Neural progenitor cell (in vitro differentiated cells): Measurements from ENCODE around the gene TYW5. TPM values are rescaled to one million over a fixed set of nuclear protein-coding genes. Genes with fewer than 3 reads are reported as not detected.

Experiments
- DNase-seq: peaks from one replicate; pipeline ENCODE4 v3.0.0-alpha.2; 2016; ENCODE audit warnings: low spot score
- H2AFZ ChIP-seq: fragments of 200-600 bp; sonication (generic); replicated peaks from 2 replicates; pipeline ENCODE4 v1.6.1; 2016; ENCODE audit warnings: antibody characterized with exemption
- H3F3A ChIP-seq: fragments of 200-600 bp; sonication (generic); 2 replicates; pipeline ENCODE4 v1.6.1; 2016; ENCODE audit warnings: antibody characterized with exemption, low read depth
- H3K27ac ChIP-seq: fragments of 200-600 bp; sonication (generic); 2 replicates; pipeline ENCODE4 v1.5.1; 2016; ENCODE audit warnings: mild to moderate bottlenecking
- H3K27me3 ChIP-seq: fragments of 200-600 bp; sonication (generic); 2 replicates; pipeline ENCODE4 v1.6.1; 2016; ENCODE audit warnings: mild to moderate bottlenecking, moderate library complexity
- H3K36me3 ChIP-seq: fragments of 200-600 bp; sonication (generic); 2 replicates; pipeline ENCODE4 v1.5.1; 2016
- H3K4me1 ChIP-seq: fragments of 200-600 bp; sonication (generic); 2 replicates; pipeline ENCODE4 v1.6.1; 2016; ENCODE audit warnings: mixed run types
- H3K4me2 ChIP-seq: fragments of 200-600 bp; sonication (generic); 2 replicates; pipeline ENCODE4 v1.6.1; 2016
- H3K4me3 ChIP-seq: fragments of 200-600 bp; sonication (generic); 2 replicates; pipeline ENCODE4 v1.5.1; 2016
- H3K79me2 ChIP-seq: fragments of 200-600 bp; sonication (generic); 2 replicates; pipeline ENCODE4 v1.6.1; 2016; ENCODE audit warnings: low read depth
- H3K9ac ChIP-seq: fragments of 200-600 bp; sonication (generic); 2 replicates; pipeline ENCODE4 v1.6.1; 2016
- H3K9me3 ChIP-seq: fragments of 200-600 bp; sonication (generic); 2 replicates; pipeline ENCODE4 v1.5.1; 2016; ENCODE audit warnings: low read depth
- H4K20me1 ChIP-seq: fragments of 200-600 bp; sonication (generic); 2 replicates; pipeline ENCODE4 v1.6.1; 2016; ENCODE audit warnings: low read depth
- H3K27ac Mint-ChIP-seq: 3 replicates; pipeline ENCODE4 v1.8.0; 2021; ENCODE audit warnings: mixed read lengths
- H3K27me3 Mint-ChIP-seq: 2 replicates; pipeline ENCODE4 v1.8.0; 2022; ENCODE audit warnings: low read depth, mild to moderate bottlenecking, inconsistent platforms, moderate library complexity, mixed read lengths; ENCODE audit not compliant: insufficient read depth
- H3K36me3 Mint-ChIP-seq: 3 replicates; pipeline ENCODE4 v1.8.0; 2021; ENCODE audit warnings: mixed read lengths
- H3K4me1 Mint-ChIP-seq: 3 replicates; pipeline ENCODE4 v1.8.0; 2021; ENCODE audit warnings: mixed read lengths
- H3K4me3 Mint-ChIP-seq: 3 replicates; pipeline ENCODE4 v1.8.0; 2021; ENCODE audit warnings: mild to moderate bottlenecking, moderate library complexity, mixed read lengths
- H3K9me3 Mint-ChIP-seq: 3 replicates; pipeline ENCODE4 v1.8.0; 2020; ENCODE audit warnings: mixed read lengths
- CTCF ChIP-seq: fragments of 200-600 bp; sonication (generic); IDR thresholded peaks from 2 replicates; pipeline ENCODE4 v1.5.1; 2017; ENCODE audit warnings: antibody characterized with exemption, mild to moderate bottlenecking
- EZH2 ChIP-seq: fragments of 200-600 bp; sonication (generic); IDR thresholded peaks from 2 replicates; pipeline ENCODE4 v1.6.1; 2017; ENCODE audit warnings: antibody characterized with exemption, mild to moderate bottlenecking, moderate library complexity
- EZH2phosphoT487 ChIP-seq: fragments of 200-600 bp; sonication (generic); IDR thresholded peaks from 2 replicates; pipeline ENCODE4 v1.6.1; 2017; ENCODE audit warnings: antibody characterized with exemption
- total RNA-seq: library from RNA; depleted of rRNA; stranded (reverse); fragments of >200 nt; gene quantifications from 2 replicates; pipeline ENCODE4 v1.2.3, GENCODE V29; 2015; ENCODE audit warnings: low replicate concordance

The TYW5 gene
- total RNA-seq, 1 donor from 2014 or later: 25.0 TPM

- Histone ChIP-seq H4K20me1 (peaks cover 20% of the 10 kb centered on the region), H3F3A (peaks cover 18% of the 10 kb centered on the region), H3K79me2 (peaks cover 56% of the 10 kb centered on the region), H3K9me3 (peaks cover 4% of the 10 kb centered on the region), H3K4me3 (peak overlapping the region; percentile 78), H3K4me1 (peaks cover 21% of the 10 kb centered on the region), H3K9ac (peak overlapping the region; percentile 82), H2AFZ (peak overlapping the region; percentile 74), H3K27ac (peak overlapping the region; percentile 94), H3K4me2 (peak overlapping the region; percentile 79), H3K36me3 (peaks cover 29% of the 10 kb centered on the region), H3K27me3 (no peaks in the 10 kb centered on the region)
- no peak for DNase-seq
- Mint-ChIP-seq H3K27ac (peak overlapping the region; percentile 98), H3K27me3 (peaks cover 4% of the 10 kb centered on the region), H3K36me3 (peaks cover 29% of the 10 kb centered on the region), H3K4me1 (peaks cover 24% of the 10 kb centered on the region), H3K4me3 (peak overlapping the region; percentile 98), H3K9me3 (peaks cover 17% of the 10 kb centered on the region)
- no peak for TF ChIP-seq EZH2phosphoT487
- TF ChIP-seq CTCF: no peak
- no peak for TF ChIP-seq EZH2
Observed at GRCh38 chr2:199911877-199912161, 43.5 kb downstream of the TYW5 start.

GRCh38 chr2:199911052-199911876 lies 44.0 kb downstream of the TYW5 start, which contains the start of gene C2orf69:
TSS of gene C2orf69 (plus strand) at chr2:199911293. CDS start at chr2:199911439, 146 bp downstream.
- H3K36me3 Mint-ChIP-seq: peaks cover 23% of the 10 kb centered on the region
- H3K4me1 Mint-ChIP-seq: peaks cover 24% of the 10 kb centered on the region
- H3K4me1 ChIP-seq: peaks cover 21% of the 10 kb centered on the region

GRCh38 chr2:199910338-199911051 lies 44.8 kb downstream of the TYW5 start:
- H3K79me2 ChIP-seq: peaks cover 43% of the 10 kb centered on the region
- no peaks in the 10 kb centered on the region for H3K9me3 ChIP-seq
- peaks cover 21% of the 10 kb centered on the region for H3K4me1 ChIP-seq
- peaks cover 18% of the 10 kb centered on the region for H3F3A ChIP-seq
- DNase-seq: no peak
- H3K9ac ChIP-seq: peak overlapping the region; percentile 38
- TF ChIP-seq EZH2: no peak
- no peak for TF ChIP-seq EZH2phosphoT487
- no peak for TF ChIP-seq CTCF
- H3K9me3 Mint-ChIP-seq: peaks cover 4% of the 10 kb centered on the region
- H3K4me3 ChIP-seq: peak overlapping the region; percentile 78
- H3K36me3 Mint-ChIP-seq: peaks cover 16% of the 10 kb centered on the region
- H3K27me3 Mint-ChIP-seq: peaks cover 4% of the 10 kb centered on the region
- peaks cover 17% of the 10 kb centered on the region for H3K36me3 ChIP-seq
- peak overlapping the region; percentile 84 for H3K27ac ChIP-seq
- peaks cover 24% of the 10 kb centered on the region for H3K4me1 Mint-ChIP-seq
- H3K4me2 ChIP-seq: peak overlapping the region; percentile 78
- H2AFZ ChIP-seq: peak overlapping the region; percentile 91
- peak overlapping the region; percentile 98 for H3K4me3 Mint-ChIP-seq
- no peaks in the 10 kb centered on the region for H3K27me3 ChIP-seq
- H4K20me1 ChIP-seq: peaks cover 20% of the 10 kb centered on the region
- H3K27ac Mint-ChIP-seq: peak overlapping the region; percentile 91

More at GRCh38 chr2:199911052-199911876, 44.0 kb downstream of the TYW5 start, which contains the start of gene C2orf69:
- Histone ChIP-seq H3K4me3 (peak within 1 kb of the TSS; percentile 78), H3K9ac (peak within 1 kb of the TSS; percentile 82), H3K36me3 (peaks cover 25% of the 10 kb centered on the region), H3K4me2 (peak within 1 kb of the TSS; percentile 79), H3K27ac (peak within 1 kb of the TSS; percentile 94), H3K27me3 (no peaks in the 10 kb centered on the region), H2AFZ (peak within 1 kb of the TSS; percentile 91), H3K79me2 (peaks cover 51% of the 10 kb centered on the region), H4K20me1 (peaks cover 20% of the 10 kb centered on the region), H3K9me3 (no peaks in the 10 kb centered on the region), H3F3A (peaks cover 18% of the 10 kb centered on the region)
- DNase-seq: peak; percentile 99
- TF ChIP-seq CTCF: no peak
- H3K4me3 Mint-ChIP-seq: peak within 1 kb of the TSS; percentile 98
- peak within 1 kb of the TSS; percentile 98 for H3K27ac Mint-ChIP-seq
- H3K27me3 Mint-ChIP-seq: peaks cover 4% of the 10 kb centered on the region
- peaks cover 12% of the 10 kb centered on the region for H3K9me3 Mint-ChIP-seq
